Kasumi-1 (cell line): ENCODE data around the gene DUSP28.
"Not testable (repeated sequence)": the region's sequence is repeated elsewhere in the genome, so short reads cannot be mapped to it uniquely, and the experiment has no call there.

ENCODE experiments used
- DNase-seq, 2 experiments: peaks; one replicate each; lab custom pipeline; 2025; lab: John Stamatoyannopoulos, UW

DUSP28 gene

DNA sequence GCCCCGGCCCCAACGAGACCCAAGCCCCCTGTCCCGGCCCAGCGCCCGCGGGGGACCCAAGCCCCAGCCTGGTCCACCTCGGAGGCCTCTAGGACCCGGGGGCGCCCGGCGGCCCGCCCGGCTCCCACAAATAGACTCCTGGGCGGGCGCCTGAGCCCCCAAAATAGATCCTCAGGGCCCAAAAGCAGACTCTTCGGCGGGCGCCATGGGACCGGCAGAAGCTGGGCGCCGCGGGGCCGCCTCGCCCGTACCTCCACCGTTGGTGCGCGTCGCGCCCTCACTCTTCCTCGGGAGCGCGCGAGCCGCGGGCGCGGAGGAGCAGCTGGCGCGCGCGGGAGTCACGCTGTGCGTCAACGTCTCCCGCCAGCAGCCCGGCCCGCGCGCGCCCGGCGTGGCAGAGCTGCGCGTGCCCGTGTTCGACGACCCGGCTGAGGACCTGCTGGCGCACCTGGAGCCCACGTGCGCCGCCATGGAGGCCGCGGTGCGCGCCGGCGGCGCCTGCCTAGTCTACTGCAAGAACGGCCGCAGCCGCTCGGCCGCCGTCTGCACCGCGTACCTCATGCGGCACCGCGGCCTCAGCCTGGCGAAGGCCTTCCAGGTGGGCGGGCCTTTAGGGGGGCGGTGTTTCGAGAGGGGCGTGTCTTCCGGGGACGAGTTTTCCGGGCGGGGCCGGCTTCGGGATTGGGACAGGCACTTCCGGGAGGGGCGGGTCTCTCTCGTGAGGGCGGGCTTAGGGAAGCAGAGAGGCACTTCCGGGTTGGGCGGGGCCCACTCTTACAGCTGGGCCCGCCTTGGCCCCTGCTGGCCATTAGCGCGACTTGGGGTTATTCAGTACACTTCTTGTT lies 545 bp downstream of the DUSP28 start:
- DNase-seq: peak; percentile 76 to 87

- DNase-seq: peak in 1 of 2 experiments; percentile 0
Measured at GRCh38 chr2:240561325-240561971, 1.3 kb downstream of the DUSP28 start.

- DNase-seq: not testable (repeated sequence)
Measured at GRCh38 chr2:240563231-240563630, 3.1 kb downstream of the DUSP28 start.

DNA sequence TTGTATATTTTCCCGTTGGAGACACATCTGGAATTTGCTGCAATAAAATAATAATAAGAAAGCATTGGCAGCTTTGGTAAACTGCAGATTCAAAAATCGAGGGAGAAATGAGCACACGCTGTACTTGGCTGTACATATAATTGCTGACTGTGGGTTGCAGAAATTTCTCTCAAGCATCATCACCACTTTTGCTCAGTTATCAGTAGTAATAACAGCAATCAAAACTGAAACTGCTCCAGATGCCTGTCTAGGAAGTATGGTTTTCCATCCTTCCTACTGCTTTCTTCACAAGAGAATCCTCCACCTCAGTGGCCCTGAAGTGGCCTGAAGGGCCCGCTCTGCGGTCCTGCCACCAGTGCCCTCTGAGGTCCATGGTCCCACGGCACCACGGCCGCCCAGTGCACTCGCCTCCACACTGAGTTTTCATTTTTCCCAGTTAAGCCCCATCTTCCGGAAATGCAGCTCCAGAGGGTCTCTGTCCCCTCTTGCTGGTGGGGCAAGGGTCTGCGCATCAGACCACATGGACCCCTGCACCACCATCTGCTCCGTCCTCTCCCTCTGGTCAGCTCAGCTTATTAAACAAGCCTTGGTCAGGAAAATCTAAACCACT lies 3.9 kb downstream of the DUSP28 start:
- no peak for DNase-seq

GRCh38 chr2:240564561-240565332 lies 4.6 kb downstream of the DUSP28 start:
- no peak for DNase-seq

DNA sequence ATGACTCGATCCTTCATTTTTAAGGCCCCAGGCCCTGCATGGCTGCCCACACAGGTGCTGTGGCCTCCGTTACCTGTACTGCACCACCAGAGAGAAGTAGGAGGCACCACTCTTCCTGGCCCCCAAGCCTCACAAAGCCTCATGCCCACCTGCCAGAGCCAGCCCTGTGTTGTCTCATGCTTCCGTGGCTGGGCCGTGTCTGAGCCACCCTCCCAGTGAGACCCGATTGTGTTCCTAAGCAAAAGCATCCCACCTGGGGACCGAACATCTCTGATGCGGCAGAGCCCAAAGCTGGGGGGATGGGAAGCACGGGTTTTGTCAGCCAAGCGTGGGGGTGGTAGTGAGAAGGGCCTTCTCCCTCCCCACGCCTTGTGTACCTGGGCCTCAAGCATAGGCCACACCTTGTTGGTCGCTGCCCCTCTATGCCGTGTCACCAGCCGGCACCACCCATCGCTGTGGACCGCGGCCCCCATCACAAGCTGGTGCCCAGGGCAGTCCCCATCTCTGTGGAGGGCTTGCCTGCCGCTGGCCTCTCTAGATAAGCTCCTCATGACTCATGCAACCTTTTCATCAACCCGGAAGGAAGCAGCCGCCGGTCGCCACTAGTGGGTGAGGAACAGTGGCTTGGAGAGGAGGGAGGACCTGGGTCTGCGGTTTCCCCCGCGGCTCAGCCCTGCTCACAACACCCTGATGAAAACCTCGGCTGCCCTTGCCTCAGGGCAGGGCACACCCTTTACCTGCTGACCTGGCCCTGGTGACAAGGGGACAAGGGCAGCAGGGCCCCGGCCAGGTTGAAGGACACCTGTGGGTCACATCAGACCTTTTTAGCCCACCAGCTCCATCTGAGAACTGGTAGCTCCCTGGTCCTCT lies 5.4 kb downstream of the DUSP28 start:
- DNase-seq: peak; percentile 67 to 68

DNA sequence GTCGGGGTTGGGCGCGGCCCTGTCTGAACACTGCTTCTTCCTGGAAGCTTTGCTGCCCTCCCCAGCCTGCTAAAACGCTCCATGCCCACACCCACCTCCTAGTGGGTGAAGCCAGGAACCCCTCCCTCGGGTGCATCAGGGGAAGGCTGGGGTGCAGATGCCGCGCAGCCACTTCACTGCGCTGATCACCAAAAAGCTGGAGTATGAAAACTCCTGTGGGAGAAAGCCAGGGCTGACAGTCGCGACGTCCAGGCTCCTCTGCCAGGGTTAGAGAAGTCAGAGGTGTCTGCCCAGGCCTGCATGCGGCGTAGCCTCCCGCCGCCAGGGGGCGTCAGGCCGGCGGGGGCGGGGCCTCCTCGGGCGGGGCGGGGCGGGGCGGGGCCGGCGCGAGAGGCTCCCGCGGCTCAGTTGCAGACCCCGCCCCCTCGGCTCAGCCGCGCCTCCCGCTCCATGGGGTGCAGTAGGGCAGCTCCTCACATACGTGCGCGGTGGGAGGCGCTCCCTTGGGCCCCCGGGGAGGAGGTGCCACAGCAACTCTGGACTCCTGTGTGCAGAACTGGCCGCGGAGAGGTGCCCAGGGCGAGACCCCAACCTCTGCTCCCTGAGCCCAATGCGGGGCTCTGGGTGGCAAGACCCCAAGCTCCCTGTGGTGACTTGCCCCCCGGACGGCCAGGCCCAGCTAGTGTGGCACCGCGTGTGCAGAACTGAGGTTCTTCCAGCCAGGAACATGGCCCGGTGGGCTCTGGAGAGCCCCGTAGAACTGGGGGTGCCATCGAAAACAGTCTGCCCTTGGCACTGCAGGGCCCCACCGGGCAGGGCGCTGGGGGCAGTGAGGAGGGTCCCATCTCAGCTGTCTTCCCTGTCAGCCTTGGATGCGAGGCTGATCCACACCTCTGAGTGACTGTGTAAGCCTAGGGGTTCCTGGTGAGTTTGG lies 6.3 kb downstream of the DUSP28 start:
- peak; percentile 41 to 44 for DNase-seq

GRCh38 chr2:240567137-240567871 lies 7.1 kb downstream of the DUSP28 start:
- no peak for DNase-seq

DNA sequence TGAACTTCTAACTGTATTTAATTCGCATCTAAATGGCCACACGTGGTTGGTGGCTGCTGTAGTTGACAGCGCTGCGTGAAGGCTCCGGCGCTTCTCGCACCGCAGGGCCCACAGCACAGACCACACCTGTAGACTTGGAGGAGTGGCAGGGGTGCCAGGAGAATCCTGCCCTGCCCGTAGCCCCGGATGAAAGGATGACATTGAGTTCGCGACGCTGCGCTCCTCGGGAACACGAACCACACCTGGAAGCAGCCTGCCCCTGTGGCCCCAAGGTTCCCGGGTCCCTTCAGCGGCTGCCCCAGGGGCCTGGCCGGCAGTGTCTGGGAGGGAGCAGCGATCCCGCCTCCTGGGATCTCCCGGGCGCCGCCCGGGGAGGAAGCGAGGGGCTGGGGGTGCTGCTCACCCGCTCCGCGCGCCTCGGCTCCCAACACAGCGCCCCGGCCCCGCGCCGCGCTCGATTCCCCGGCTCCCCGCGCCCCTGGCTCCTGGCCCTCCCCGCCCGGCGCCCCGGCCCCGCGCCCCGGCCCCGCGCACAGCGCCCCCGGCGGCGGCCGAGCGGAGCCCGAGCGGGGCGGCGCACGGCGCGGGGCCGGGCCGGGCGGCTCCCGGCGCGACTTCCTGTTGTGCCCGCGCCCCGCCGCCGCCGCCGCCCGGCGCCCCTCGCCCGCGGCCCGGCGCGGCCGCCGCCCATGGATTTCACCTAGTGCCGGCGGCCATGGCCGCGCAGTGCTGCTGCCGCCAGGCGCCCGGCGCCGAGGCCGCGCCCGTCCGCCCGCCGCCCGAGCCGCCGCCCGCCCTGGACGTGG lies 7.9 kb downstream of the DUSP28 start, which contains the start of gene RNPEPL1:
Gene RNPEPL1, plus strand, starts transcription at position 613 of the 806 bp plus-strand sequence. Its CDS starts 103 bp downstream, at position 716.
- DNase-seq: peak in 1 of 2 experiments; percentile 1

DNA sequence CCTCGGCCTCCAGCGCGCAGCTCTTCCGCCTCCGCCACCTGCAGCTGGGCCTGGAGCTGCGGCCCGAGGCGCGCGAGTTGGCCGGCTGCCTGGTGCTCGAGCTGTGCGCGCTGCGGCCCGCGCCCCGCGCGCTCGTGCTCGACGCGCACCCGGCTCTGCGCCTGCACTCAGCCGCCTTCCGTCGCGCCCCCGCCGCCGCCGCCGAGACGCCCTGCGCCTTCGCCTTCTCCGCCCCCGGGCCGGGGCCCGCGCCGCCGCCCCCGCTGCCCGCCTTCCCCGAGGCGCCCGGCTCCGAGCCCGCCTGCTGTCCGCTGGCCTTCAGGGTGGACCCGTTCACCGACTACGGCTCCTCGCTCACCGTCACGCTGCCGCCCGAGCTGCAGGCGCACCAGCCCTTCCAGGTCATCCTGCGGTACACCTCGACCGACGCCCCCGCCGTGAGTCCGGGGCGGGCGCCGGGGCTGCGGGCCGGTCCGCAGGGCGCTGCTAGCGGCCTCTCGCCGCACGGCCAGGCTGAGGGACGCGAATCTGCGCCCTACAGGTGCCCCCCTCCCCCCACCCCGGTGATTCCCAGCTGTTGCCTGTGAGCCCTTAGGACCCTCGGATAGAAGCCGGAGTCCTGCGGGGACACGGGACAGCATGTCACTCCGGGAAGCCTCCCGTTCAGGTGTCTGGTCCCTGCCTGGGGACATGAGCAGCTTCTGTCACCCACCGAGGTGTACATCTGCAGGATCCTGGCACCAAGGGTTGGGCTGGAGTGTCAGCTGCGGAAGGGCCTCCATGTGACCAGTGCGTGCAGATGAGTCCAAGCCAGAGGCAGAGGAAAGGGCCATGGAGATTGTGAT lies 8.7 kb downstream of the DUSP28 start:
- DNase-seq: peak in 1 of 2 experiments; percentile 3

- DNase-seq: no peak
Measured at GRCh38 chr2:240569523-240569997, 9.4 kb downstream of the DUSP28 start.

GRCh38 chr2:240569998-240570530 lies 9.9 kb downstream of the DUSP28 start:
- no peak for DNase-seq

- DNase-seq: no peak
Measured at GRCh38 chr2:240570531-240571313, 10.6 kb downstream of the DUSP28 start.

DNA sequence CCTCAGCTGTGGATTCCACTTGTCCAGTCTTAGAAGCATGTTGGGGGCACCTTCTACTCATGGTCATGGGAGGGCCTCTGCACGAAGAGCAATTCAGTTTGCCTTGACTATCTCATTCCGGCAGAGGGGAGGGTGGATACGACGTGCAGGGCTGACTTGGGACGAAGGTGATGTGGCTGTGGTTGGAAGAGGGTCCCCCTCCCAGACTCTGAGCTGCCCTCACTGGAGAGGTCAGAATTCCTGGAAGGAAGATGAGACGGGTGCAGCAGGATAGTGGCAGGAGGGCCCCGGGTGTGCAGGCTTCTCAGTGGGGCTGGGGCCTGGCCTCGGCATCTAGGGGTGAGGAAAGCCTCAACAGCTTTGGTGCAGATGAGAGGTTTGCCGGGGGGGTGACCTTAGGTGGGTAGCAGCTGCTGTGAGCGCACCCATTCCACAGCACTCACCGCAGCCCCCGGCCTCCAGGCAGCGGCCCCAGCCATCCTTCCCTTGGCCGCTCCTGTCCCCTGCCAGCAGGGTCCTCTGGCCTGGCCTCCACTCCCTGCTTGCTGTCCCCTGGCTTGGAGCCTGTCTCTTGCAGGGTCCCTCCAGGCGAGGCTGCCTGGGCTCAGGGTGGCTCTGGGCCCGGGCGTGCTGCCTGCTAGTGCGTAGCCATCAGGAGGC lies 11.3 kb downstream of the DUSP28 start:
- DNase-seq: no peak
